Stimulated activated CD4-positive, alpha-beta T cell treated with anti-CD3 and anti-CD28 coated beads, Interleukin-2, amount 100 ng/mL, for 24 hours (primary cell): ENCODE measurements around the gene HIVEP2.

Experiments
- DNase-seq, 2 donors: peaks; one replicate each; pipeline ENCODE4 v3.0.0-alpha.2; 2020

Gene HIVEP2

DNA sequence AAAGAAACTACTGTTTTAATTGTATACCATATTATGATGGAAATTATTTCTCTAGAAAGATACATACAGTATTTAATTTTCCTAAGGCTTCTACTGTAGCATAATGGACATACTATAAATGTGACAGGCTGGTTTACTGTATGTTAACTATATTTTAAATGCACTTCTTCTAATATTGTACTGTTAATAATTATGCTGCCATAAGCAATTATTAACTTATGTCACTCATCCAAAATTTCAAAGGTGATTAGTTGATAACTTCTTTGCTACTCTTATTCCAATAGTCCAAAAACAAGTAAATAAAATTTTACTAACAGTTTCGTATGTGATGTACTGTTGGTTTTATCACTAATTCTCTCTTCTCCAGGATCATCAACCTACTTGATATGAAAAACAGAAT is 28.1 kb downstream of the HIVEP2 start:
- DNase-seq, result no peak

DNA sequence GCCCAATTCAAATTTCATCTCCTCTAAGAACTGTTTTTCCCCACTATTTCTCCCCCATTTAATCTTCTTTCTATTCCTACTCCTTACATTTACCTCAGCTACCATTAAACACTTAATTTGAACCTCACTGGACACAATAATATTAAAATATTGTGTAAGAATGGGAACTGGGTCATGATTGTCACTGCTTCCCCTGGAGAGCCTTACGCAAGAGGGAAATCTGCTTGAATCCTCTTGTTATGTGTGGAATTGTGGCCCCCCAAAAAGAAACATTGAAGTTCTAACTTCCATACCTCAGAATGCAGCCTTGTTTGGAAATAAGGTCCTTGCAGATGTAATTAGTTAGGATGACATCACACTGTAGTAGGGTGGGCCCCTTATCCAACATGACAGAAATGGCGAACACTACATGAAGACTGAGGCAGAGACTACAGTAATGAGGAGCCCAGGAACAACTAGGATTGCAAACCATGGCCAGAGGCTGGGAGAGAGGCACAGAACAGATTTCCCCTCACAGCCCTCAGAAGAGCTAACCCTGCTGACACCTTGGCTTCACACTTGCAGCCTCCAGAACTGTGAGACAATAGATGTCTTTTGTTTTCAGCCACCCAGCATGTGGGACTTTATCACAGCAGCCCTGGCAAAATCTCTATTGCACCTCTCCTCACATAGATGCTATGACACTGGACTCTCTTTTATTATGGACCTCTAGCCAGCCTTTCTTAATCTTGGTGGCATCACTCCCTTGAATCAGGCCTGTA is 29.9 kb downstream of the HIVEP2 start:
- DNase-seq, result no peak

DNA sequence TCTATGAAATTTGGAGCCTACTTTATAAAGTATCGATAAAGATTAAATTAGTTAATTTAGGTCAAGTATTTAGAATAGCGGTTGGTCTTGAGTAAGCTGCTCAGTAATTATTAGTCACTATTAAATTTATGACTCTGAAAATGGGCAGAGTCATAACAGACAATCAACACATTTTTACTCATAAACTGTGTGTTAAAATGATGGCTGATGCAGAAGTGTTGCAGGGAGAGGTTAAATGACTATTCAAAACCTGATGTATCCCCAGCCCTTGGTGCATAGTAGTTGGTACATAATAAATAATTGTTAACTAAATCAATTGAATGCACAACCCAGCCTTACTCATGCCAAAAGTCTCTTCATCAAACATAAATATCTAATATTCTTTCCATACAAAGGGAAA is 30.6 kb downstream of the HIVEP2 start:
- DNase-seq, result no peak

DNA sequence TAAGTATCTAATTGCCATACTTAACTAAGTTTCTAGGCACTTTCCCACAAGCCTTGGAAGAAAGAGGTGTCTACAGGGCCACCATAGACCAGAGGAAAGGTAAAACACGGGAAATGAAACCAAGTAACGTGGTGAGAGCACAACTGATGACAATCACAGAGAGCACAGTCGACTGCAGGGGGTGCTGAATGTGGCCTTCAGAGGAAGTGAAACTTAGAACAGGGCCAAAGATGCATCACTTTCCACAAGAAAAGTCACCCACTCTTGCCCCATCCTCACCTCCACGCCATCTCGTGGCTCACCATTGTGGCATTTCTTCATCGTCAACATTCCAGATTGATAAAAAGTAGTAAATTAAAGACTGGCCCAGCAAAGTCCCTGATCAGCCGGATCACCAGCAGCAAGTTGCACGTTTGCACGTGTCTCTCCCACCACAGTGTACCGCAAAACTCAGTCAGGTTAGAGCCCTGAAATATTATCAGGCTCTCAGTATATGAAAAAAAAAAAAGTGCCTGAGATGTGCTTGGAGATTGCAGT is 31.4 kb downstream of the HIVEP2 start:
- DNase-seq, result peak; percentile 67 to 73

DNA sequence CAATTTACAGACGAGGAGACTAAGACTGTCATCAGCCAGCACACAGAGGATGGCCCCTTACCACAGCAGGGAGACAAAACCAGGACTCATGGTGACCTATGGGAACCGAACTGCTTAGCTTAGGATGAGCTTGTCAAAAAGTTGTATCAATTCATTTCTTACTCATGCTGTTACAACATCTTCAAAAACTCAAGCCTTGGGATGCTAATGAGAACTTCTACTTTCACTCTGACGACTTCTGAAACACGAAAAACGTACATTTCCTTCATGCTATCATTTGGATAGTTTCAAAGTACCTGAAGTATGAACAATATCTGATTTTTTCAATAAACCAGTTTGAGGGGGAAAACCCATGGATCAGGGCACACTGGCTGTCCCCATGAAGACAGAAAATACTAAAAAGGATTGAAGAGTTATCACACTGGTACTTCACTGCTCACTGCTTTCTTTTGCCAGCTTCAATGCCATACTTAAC is 31.9 kb downstream of the HIVEP2 start:
- DNase-seq, result no peak

DNA sequence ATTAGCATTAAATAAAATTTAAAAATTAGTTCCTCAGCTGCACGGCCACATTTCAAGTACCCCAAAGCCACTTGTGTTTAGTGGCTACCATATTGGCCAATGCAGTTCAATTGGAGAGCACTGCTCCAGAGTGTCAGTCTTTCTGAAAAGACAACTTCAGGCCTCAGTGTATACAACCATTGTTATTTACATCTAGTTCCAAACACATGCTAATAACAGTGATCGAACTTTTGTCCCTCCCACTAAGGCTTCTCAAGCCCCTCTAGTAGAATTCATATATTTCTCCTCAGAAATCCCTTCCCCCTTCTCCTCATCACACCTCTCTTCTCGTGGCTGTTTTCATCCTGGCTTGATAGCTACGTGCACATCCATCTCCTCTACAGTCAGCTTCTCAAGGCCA is 32.9 kb downstream of the HIVEP2 start:
- no peak for DNase-seq

DNA sequence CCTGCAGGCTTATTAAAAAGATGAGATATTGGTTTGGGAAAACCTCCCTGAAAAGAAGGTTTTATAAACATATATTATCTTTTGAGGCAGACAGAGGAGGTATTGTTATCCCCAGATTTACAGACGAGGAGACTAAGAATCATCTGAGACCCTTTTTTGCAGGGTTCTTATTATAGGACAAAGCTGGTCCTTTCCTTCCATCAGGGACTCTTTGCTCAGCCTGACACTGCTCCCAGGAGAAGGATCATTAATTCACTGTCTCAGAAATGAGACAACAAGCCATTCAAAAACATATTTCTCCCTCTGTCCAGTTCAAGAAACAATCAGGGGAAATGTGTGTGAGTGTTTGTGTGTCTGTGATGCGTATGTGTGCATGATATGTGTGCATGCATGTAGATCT is 33.5 kb downstream of the HIVEP2 start:
- DNase-seq, result no peak

DNA sequence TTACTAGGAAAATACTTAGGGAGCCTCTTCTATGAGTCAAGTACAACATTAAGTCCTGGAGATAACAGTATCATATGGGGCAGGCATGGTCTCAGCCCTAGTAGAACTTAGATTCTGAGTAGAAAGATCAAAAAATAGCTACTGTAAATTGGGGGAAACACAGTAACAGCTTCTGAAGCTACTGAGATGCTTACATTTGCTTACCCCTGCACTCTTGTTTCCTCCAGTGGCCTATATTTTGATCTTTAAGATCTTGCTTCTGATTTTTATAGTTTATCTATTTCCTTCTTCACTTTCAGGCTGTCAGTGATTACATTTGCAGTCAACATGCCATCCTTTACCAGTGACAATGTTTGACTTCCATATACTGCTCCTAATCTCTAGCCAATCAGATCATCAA is 35.3 kb downstream of the HIVEP2 start:
- DNase-seq, result no peak

DNA sequence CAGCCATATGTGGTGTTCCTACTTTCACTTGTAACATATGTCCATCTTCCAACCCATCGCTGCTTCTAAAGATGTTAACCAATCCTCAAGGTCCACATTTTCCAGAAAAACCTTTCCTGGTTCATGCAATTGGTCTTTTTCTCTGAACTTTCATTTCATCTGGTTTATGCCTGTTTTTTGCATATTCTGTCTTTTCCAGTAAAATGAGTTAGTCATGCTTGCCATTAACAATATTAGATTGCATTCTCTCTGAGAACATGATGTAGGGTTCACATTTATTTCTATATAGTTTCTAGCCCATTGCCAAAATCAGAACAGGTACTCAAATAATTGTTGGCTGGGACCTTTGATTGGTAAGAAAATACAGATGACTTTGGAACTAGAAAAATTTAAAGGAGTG is 36.7 kb downstream of the HIVEP2 start:
- no peak for DNase-seq

DNA sequence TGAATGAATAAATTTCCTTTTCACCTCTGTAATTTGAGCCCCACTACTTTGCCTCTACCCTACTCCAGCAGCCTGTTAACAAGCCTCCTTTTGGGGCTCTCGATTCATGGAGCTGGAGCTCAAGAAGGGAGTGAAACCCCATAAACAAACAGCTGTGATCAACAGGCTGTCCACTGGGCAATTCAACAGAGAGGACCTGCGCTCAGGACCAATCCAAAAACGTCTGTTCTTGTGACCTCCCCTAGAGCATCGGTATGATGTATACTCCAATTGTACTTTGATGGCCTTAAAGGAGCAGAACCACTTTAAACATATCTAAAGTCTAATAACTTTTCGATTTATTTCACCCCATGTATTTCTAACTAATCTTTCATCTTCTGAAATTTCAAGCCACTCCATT is 37.4 kb downstream of the HIVEP2 start:
- no peak for DNase-seq

DNA sequence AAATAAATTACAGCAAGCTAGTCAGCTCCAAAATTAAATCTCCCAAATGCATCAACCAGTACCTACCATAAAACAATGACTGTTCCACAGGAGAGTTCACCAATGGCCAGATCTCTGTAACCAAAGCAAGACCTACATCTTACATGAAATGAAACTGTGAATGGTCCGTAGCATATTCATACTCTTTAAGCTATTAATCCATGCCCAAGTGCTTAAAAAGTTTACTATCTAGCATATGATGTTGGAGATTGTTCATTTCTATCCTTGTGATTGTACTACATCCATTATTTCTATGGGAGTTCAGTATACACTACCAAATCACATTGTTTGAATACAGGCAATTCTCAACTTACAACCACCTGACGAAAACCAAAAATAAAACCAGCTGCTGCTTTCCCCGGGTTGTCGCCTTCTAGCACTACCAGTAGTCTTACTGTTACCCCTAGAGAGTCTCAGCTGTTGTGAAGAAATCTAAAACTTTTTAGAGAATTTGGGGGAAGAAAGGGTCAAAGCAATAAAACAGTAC is 38.0 kb downstream of the HIVEP2 start:
- no peak for DNase-seq

DNA sequence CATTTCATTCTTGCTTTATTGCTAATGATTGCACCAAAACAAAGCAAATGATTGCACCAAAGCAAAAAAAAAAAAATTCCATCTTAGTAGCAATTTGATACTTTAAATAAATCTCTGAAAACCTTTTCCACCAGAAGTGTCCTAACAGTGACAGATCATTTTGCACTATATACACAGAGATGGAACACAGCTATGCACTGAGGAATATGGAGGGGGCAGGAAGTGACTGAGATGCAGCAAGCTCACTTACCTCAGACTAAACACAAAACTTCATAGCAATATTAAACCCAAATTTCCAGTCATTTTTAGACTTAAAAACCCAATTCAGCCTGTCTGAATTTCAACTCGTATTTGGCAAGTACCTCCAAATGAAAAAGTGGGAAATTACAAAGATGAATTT is 41.2 kb downstream of the HIVEP2 start:
- no peak for DNase-seq

DNA sequence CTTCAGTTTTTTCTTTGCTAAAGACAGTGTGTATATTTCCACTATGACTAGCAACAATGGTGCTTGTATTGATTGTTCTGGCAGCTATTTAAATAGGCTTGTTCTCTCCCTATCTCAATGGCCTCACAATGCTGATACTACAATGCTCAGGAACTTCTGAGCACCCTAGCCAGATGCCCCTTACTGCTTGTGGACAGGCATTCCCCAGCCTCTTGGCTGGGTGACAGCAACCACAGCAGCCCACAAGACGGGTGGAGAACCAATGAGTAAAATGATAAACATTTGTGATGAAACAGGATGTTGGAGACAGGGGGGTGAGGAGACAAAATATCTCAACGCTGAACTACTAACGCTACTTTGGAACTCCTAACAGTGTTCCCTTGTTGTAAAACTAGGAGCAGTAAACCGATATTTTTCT is 42.3 kb downstream of the HIVEP2 start:
- DNase-seq, result peak; percentile 64 to 67

DNA sequence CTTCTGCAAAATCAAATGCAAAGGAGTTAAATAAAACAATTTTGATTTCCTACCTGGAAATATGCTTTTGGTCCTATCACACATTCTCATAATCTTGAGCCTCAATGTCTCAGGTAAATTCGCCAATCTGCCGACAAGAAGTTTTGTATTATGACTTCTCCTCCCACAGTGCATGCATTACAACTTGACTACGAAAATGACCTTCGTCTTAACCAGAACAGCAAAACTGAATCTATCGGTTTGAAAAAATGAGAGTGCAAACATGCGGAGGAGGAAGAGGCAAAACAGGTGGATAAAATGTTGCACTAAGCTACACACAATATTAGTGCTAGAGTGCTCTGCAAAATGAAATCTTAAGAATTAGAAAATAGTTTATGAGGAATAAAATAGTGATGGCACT is 43.4 kb downstream of the HIVEP2 start:
- DNase-seq, result no peak

DNA sequence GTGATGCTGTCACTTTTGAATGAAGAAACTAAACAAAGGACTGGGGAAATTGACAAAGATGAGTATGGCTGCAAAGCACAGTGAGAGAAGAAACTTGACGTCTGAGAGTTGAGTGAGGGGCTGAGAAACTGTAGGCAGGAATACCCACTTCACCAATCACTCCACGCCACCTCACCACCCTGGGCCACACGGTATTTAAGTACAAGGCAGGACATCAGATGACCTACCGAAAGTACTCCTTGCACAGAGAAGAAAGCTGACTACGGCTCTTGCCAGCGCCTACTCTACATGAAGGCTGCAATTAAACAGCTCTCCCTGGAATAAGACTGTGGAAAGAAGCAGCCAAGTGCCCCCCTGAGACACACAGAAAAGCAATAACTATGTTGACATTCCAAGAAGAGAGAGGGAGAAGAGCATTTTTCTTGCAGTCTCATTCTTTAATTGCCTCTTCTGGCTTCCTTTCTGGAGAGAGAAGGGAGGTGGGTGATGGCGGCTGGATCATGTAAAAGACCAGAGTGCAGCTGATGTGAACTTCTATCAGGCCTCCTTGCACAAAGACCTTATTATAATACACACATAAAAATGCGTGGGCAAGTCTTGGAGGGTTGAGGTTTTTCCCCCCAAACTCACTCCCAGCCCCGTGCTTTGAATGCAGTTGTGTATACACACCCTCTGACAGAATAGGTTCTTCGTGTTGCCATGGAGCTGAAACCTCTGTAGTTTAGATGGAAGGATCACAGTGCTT is 44.6 kb downstream of the HIVEP2 start:
- DNase-seq, result no peak

DNA sequence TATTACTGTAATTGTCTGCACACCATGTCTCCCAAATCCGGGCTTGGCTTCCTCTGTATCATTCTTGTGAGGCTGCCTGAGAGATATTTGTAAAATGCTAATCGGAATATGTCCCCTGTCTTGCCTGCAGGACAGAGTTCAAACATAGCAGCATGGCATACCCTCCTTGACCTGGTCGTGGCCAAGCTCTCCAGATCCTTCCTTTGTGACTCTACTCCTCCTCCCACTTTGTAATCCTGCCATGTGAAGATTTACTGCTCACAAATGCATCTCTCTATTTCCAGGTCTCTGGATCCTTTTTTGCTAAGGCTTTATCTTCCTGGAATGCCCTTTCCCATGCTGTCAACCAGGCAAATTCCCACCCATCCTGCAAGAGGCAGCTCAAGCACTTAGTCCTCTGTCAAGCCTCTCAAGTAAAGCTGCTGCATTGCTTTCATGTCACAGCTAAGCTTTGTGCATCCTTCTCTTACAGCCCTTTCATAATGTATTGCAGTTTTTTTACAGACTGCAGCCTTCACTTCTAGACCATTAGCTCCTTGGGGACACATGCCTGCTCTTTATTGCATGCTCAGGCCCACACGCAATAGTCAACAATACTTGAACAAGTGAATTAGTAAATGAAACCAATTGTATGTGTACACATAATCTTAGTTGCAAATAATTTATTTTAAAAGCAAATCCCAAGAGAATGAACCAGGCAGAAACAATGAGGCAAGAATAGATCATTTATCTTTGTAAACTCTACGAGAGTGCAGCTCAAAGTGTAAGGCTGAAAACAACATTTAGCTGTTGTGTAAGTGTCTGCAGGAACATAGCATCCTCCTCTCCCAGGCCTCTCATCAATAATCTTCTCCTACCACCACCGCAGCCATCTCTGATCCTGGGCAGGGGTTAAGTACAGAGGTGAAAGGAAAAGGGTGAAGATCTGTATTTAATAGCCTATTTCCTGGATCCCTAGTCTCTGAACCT is 45.8 kb downstream of the HIVEP2 start:
- DNase-seq, result no peak

DNA sequence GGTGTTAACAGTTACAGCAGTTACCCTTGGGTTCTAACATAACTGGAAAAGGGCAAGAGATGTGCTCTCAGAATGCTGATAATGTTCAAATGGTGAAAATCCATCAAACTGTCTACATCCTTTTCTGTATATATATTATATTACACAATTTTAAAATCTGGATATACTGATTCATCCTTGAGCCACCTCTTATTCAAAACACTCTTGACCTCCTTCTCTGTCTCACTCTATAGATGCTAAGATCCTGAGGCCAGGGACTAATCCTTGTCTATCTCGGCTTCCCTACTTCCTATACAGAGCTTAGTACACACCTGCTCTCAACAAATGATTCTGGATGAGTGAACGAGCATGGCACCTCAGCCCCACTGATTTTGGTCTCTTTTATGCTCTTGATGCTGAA is 47.3 kb downstream of the HIVEP2 start:
- no peak for DNase-seq

DNA sequence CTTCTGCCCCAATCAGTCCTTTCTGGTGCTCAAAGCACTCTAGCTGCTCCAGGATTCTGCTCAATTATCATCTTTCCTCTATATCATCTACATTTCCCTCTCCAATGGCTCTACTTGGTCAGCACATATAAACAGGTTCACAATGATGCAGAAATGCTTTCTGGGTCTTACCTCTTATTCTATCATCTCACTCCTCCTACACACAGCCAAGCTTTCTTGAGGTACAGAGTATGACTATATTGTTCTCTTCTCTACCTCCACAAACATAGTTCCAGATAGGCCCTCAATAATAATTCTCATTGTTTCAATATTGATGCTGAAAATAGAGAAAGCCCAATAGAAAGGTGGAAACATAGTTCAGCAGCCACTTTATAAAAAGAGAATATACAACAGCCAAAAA is 48.2 kb downstream of the HIVEP2 start:
- no peak for DNase-seq

DNA sequence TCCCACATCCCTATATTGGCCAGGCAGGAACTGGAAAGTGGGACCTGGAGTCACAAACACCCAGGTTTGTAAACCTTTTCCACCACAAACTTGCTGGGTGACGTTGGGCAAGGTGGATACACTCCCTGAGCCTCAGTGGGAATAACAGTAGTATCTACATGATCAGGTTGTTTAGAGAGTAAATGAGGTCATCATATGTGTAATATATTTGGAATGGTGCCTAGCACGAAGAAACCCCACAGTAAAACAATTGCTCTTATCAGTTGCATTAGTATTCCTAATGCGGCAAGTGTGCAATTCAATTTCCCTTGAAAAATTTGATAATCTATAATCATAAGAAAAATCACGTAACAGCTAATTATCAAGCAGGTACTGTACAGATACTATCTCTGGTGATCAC is 51.9 kb downstream of the HIVEP2 start:
- DNase-seq, result no peak

DNA sequence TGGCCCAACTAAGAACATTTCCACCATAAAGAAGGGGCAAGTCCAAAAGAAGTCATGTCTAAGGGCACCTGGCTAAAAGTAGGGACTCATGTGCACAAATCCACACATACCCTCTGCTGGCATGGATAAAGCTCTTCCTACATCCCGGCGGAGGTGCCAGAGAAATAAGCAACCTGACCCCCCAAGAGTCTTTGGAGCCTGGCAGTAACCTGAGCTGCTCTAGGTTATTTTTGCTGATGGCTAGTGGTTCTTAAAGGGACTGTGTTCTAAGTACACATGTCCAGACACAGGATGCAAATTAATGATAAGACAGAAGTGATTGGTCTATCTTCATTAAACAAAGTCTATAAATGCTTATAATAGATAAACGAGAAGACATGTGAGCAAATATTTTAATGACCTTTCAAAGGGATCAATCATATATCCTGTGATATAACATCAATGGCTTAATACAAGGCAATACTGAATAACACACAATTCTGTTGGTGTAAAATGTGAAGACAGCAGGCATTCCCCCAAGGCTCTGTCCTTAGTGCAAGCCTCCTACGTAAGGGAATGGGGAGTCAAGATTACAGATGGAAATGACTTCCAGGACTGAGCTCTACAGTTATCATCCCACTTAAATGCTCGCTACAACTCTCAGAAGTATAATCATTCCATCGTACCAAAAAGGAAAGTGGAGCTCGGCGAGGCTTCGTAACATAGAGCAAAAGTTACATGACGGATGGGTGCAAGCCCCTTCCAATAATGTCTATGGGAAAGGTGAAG is 52.5 kb downstream of the HIVEP2 start:
- DNase-seq, result no peak

DNA sequence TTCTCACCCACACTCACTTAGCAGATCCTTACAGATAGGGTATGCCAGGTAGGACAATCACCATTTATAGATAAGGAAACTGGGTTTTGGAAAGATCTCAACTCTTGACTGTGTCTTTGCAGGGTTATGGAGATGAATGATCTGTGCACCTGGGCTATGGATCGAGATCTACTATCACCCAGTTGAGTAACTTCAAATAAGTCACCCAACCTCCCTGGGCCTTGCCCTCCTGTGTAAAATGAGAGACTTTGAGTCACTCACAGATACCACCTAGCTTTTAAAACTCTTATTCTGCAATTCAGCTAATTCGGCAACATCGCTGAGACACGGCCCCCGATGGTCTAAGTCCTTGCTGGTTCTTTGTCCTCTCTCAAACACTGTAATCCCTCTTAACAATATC is 53.5 kb downstream of the HIVEP2 start:
- DNase-seq, result no peak

DNA sequence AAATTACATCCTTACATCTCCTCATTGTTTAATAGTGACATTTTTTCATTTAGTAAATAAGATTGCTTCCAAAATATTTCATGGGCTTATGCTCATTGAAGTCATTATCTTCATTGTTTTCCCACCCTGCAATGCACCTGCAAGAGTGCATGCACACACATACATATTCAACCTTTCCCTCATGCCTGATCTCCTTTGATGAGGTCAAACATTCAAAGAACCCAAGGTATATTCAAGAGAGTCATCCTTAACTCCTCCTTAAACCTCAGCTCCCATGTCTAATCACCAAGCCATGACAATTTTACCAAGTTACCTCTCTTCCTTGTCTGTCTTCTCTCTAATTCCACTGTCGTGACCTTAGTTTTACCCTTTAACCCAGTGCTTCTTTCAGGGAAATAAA is 56.5 kb downstream of the HIVEP2 start:
- DNase-seq, result no peak
